ENCODE data around the gene FBXO48.
"Not testable (repeated sequence)": the region's sequence is repeated elsewhere in the genome, so short reads cannot be mapped to it uniquely, and the experiment has no call there.

Gene FBXO48, protein sequence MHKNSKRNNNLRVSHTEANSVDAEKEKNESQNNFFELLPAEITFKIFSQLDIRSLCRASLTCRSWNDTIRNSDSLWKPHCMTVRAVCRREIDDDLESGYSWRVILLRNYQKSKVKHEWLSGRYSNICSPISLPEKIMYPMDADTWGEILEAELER
- total RNA-seq = 4.0 to 8.3 reads per million in 2 experiments

DNA sequence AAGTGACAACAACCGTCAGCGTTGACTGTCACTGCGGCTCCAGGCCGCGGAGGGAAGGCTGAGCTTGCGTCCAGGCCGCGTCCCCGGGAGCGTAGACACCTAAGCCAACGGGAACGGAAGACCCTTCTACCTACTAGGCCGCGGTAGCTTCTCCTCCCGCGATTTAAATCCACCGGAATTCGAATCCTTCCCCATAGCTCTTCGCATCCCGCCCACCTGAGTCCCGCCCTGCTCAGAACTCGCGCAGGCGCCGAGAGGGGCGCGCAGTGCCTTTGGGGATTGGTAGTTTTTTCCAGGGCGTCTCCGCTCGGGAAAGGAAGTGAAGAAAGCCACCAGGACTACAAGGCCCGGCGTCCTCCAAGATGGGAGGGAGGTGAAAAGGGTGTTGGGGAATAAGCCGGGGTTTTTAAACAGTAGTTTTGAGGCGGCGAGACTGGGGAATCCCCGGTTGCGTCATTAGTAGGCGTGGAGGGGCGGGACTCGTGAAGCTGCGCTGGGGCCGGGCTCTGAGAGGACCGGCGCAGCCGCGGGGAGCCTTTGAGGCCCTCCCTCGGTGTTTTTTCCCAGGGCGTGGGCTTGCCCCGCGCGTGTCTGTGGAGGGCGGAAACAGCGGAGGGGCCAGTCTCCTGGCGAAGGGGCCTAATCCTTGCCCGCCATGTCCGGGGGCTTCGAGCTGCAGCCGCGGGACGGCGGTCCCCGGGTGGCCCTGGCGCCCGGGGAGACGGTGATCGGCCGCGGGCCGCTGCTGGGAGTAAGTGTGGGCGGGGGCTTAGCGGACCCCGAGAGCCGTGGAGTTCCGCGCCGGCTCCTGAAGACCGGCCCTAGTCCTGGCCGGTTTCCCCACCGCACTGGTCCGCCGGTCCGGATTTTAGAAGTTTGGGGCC lies at the start of gene FBXO48, which contains the start of gene APLF:
Gene FBXO48, minus strand, starts transcription at position 218 of the 884 bp plus-strand sequence. CDS start 2,149 bp downstream, outside the sequence.
Gene APLF, plus strand, starts transcription at position 509 of the 884 bp plus-strand sequence. Its CDS starts 147 bp downstream, at position 656.
- DNase-seq (ENCODE audit: low read depth) = peak; percentile 97

DNA sequence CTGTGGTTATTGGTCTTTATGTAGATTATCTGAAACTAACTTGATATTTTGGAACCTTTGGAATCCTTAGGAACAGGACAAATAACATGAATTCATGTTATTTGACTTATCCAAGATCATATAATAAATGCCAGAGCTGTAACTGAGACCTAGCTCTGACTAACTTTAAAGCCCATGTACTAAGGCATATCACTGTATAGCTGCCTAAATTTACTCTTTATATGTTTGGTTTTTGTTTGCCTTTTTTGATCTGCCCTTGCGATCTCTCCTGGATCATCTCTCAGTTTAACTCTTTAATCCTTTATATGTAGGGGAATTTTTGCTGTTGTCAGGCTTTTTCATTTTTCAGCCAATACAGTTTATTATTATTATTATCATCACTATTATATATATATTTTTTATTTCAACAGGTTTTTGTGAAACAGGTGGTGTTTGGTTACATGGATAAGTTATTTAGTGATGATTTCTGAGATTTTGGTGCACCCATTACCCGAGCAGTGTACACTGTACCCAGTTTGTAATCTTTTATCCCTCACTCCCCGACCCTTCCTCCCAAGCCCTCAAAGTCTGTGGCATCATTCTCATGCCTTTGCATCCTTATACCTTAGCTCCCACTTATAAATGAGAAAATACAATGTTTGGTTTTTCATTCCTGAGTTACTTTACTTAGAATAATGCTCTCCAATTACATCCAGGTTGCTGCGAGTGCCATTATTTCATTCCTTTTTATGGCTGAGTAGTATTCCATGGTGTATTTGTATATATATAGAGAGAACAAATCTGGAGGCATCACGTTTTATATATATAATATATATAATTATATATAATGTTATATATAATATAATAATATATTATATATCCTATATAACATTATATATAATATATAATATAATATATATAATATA lies 49.2 kb upstream of the FBXO48 start:
- DNase-seq (ENCODE audit: low read depth) = no peak

DNA sequence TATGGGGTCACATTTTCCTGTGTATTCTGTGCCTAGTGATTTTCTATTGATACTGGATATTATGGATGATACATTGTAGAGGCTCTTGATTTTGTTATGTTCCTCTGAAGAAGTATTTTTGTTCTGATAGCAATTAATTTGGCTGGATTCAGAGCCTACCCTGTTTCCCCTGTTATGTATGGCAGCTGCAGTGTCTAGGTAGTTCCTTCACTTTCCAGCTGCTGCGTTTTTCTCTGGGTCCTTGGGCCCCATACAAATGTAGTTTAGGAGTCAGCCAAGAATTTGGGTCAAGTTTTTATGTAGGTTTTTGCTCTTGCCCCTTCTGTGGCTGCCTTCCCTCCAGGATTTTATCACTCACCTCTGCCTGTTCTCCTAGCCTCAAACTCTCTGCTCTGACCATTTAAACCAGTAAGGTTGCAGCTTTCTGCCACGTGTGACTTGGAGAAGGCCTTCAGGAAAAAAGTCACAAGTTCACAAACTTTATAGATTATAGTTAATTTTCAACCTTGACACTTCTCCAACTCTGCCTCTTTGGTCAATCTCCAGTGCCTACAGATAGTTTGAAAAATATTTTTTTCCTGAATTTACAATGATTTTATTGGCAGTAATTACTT lies 47.3 kb upstream of the FBXO48 start:
- no peak for DNase-seq (ENCODE audit: low read depth)

DNA sequence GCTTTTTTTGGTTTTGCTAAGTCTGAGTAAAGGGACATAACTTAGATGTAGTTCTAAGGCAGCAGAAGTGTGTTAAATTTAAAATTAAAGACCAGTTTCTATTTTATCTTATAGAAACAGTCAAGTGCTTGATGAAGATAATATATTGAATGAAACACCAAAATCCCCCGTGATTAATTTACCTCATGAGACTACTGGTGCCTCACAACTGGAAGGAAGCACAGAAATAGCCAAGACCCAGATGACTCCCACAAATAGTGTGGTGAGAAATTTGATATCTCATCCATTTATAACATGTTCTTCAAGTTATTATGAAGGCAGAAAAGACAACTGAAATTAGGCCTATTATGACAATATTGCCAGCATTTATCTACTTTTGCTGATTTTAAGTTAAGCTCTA lies 45.9 kb upstream of the FBXO48 start:
- no peak for DNase-seq (ENCODE audit: low read depth)

DNA sequence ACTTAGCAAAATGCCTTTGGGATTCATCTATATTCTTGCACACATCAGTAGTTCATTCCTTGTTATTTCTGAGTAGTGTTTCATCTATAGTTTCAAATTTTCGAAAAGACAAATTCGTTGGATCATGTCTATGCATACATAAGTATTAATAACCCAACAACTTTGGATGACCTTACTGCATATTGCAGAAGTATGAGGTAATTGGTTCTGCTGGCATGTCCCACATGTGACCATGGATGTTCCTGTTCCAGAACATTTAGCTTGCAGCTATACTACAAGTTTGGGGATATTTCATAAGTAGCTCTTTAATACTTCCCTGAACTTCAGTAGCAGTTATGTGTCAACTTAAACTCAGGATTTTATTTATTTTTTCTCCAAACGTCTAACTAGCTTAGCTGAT lies 45.2 kb upstream of the FBXO48 start:
- no peak for DNase-seq (ENCODE audit: low read depth)

DNA sequence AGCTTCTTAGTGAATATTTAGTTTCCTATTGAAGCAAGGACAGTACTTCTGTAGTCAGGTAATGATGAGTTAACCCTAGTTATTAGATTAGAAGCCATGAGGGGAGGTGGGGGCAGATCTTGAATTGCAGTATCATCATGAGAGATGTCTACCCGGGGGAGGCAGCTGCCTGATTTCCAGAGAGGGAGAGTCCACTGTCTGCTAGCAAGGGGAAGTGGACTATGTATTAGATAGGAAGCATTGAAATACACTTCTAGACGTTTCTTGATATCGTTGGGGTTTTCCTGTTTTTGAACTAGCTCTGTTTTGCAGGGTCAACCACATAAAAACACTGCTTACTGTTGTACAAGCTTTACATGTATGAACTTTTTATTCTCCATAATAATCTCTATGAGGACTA lies 39.1 kb upstream of the FBXO48 start:
- DNase-seq (ENCODE audit: low read depth) = no peak

DNA sequence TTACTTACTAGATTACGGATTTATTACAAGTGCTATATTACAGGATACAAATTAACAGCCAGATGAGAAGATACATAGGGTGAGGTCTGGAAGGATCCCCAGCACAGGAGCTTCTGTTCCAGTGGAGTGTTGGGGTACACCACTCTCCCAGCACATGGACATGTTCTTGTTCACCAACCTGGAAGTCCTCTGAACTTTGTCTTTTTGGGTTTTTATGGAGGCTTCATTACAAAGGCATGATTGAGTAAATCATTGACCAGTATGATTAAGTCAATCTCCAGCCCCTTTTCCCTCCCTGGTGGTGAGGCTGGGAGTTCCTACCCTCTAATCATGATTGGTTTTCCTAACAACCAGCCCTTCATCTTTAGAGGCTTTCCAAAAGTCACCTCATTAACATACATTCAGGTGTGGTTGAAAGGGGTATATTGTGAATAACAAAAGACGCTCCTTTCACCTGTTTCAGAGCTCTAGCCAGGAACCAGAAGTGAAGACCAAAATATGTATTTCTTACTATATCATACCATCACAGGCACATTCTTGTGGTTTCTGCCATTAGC lies 38.6 kb upstream of the FBXO48 start:
- no peak for DNase-seq (ENCODE audit: low read depth)

DNA sequence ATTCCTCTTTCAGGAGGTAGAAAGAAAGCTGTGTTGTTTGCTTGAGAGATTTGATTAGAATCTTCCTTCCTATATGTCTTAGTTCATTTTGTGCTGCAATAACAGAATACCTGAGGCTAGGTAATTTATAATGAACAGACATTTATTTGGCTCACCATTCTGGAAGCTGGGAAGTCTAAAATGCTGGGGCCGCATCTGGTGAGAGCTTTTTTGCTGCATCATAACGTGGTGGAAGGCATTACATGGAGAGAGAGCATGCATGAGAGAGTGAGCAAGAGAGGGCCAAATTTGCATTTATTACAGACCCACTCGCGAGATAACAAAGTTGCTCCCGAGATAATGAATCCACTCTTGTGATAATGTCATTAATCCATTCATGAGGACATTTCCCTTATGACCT lies 34.7 kb upstream of the FBXO48 start:
- no peak for DNase-seq (ENCODE audit: low read depth)

DNA sequence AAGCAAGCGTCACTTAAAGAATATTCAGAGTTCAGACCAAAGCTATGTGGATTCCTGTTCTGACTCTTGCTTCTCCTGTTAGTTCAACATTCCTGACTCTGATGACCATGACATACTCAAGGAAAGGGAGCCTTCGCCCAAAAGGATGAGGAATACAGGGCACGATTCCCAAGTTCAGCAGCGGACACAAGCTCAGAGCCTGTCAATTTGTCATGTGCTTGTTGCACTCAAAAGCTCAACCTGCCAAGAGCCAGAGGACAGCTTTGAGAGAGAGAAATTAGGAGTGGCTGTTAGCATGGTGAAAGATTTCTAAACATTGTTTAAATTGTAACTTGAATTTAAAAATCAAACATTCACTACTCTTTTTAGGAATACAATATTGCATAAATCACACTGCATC lies 33.6 kb upstream of the FBXO48 start:
- no peak for DNase-seq (ENCODE audit: low read depth)

DNA sequence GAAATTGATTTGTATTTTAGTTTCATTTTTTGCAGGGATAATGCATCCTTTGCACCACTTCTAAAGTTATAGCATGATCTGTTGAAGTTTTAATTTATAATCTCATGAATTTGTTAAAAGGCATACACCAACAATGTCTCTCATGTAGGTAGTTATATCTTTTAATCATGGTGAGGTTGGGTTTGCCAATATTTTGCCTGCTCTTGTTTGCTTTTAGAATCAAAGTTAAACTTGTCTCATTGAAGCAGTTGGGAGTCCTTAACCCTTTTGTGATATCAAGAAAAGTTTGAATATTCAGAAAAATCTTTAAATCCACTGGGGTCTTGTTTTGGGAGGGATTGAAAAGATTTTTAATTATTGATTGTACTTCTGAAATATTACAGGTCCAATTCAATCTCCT lies 32.0 kb upstream of the FBXO48 start:
- no peak for DNase-seq (ENCODE audit: low read depth)

DNA sequence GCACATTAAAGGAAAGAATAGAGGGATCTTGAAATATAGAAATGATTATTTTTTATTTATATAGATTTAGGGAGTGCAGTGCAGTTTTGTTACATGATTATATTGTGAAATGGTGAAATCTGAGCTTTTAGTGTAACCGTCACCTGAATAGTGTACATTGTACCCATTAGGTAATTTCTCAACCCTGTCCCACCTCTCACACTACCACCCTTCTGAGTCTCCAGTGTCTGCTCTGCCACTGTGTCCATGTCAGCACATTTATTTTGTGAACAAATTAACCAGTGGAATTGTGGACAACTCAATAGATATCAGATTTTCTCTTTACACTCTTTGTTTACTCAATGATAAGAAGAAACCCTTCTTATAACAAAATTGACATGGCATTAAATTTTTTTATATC lies 24.5 kb upstream of the FBXO48 start:
- no peak for DNase-seq (ENCODE audit: low read depth)

DNA sequence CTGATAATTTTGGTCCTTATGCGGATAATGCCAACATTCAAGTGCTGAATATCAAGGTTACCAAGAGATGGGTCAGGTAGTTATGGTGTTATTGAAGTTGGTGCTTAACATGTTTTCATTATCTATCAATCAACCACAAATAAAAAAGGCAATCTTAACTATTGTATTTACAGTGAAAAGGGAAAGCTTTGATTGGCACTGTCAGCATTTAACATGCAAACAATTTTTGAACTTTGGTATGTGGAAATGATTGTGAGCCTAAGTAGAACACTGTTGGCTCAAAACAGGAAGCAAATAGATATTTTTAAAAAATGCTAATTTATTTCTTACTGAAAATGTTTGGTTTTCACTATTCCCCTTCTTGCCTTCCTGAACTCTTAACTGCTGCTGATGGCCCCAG lies 22.2 kb upstream of the FBXO48 start:
- no peak for DNase-seq (ENCODE audit: low read depth)

DNA sequence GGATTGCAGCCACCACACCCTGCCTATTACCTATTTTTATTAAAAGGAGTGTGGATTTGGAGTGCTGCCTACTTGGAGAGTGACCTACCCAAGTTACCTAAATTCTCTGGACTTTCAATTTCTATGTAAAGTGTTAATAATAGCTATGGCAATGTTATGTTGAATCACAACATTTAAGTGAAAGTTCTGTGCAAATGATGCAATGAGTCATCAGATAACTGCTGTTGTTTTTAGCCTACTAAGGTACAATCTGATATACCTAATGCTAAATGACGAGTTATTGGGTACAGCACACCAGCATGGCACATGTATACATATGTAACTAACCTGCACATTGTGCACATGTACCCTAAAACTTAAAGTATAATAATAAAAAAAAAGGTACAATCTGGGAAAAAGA lies 21.5 kb upstream of the FBXO48 start:
- not testable (repeated sequence) for DNase-seq (ENCODE audit: low read depth)

DNA sequence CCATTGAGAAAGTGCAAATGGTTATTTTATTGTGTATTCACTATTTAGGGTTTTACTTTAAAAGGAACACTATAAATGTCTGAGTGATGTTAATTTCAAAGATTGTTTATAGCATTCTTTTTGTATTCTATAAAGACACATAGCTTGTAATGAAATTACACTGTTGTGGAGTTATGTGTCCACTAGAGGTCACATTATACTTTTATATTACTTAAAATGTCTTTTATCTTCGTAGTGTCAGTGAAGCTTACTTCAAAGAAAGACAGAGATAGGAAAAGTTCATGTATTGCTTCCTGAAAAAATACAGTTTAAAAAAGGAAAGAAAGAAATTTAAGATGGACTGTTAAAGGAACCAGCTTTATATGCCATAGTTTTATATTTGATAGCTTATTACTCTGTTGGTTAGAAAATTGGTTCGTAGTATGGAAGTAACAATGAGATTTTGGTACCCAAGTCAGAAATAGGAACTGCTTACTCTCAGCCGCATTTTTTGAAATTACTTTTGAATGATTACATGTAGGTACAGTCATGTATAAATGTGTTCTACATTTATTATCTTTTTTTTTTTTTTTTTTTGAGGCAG lies 20.8 kb upstream of the FBXO48 start:
- no peak for DNase-seq (ENCODE audit: low read depth)

DNA sequence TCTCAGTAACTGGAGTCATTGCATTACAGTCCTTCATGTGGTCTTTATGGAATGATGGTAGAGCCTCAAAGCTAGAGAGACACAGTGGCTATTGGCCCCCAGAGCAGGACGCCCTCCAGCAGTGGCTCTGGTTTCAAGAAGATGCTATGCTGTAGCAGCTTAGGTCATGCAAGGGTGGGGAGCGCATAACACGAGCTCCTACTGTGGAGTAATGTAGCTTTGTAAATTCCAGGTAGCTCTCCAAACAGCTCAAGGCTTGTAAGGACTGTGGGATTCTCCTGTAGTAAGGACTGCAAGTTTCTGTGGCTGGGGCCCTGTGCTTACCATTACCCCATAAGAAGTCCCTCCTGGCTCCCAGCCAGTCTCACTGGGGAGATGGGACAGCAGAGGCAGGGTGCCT lies 15.9 kb upstream of the FBXO48 start:
- DNase-seq (ENCODE audit: low read depth) = no peak

DNA sequence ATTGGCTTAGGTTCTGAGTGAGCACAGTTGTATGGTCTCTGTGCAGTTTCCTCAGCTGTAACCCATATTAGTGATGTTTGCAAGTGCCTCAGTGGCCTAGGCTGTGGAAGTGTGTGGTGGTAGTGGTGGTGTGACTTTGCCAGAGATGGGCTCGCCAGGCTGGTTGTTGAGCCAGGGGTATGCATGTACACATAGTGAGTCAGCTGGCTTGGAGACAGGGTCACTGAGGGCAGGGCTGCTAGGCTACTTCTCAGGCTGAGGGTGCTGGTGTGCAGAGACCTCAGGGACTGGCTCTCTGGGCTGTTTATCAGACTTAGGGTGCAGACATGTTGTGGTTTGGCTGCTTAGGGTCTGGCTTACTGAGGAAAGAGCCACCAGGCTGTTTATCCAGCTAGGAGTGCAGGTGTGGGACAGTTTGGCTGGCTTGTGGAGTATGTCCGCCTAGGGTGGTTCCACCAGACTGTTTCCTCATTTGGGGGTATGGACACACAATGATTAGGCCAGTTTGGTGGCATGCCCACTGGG lies 15.3 kb upstream of the FBXO48 start:
- no peak for DNase-seq (ENCODE audit: low read depth)

DNA sequence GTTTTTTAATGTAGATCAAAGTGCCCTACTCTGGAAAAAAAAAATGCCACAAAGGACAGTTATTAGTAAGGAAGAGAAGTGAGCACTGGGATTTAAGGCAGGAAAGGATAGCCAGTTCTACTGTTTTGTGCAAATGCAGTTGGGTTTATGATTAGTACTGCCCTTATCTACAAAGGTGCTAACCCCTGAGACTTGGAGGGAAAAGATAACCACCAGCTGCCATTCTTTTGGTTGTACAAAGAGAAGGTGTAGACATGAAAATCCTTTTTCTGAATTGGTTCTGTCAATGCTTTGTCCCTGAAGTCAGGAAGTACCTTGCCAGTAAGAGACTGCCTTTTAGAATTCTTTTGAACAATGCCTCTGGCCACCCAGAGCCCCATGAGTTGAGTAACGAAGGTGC lies 11.6 kb upstream of the FBXO48 start:
- no peak for DNase-seq (ENCODE audit: low read depth)

DNA sequence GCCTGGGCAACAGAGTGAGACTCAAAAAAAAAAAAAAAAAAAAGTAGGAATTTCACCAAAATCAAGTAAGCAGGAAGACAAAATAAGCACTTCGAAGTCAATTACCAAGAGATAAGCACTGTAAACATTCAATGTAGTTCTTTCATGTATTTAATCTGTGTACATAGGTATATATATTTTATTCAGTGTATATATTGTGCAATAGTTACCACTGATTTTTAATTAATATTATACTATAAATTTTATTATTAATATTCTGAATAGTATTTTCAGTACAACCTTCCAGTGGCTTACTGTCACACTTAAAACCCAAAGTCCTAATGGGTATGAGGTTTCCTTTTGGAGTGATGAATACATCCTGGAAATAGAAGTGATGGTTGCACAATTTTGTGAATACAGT lies 9.4 kb upstream of the FBXO48 start:
- DNase-seq (ENCODE audit: low read depth) = no peak

DNA sequence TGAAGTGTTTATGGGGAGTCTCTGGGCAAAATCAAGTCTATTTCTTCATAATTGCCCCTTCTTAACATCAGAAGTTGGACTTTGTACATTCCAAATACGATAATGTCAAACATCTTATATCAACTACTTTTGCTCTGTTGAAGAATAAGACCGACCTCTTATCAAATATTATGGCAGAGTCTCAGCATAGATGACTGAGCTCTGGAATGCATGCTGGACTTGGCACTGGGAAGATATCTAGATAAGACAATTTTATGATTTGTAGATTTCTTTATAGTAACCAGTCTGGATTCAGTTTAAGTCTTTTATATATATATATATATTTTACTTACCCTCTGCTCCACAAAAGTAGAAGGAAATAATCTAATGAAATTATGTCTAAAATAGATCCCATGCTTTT lies 8.5 kb upstream of the FBXO48 start:
- DNase-seq (ENCODE audit: low read depth) = no peak

DNA sequence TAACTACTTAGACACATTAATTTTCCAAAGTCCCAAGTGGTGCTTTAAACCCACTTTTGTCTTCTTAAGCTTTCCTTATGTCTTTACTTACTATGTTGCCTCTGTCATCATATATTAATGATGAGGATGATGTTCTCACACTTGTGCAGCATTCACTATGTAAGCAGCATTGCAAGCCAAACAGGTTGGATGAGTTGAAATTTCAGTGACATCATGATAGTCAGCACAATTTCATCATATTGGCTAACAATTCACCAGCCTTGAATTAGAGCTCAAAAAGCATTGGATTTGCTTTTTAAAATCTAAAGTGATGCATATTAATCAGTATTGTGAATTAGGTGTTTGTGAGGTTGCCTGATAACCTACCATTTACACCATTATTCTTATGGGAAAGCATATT lies 8.0 kb upstream of the FBXO48 start:
- no peak for DNase-seq (ENCODE audit: low read depth)

DNA sequence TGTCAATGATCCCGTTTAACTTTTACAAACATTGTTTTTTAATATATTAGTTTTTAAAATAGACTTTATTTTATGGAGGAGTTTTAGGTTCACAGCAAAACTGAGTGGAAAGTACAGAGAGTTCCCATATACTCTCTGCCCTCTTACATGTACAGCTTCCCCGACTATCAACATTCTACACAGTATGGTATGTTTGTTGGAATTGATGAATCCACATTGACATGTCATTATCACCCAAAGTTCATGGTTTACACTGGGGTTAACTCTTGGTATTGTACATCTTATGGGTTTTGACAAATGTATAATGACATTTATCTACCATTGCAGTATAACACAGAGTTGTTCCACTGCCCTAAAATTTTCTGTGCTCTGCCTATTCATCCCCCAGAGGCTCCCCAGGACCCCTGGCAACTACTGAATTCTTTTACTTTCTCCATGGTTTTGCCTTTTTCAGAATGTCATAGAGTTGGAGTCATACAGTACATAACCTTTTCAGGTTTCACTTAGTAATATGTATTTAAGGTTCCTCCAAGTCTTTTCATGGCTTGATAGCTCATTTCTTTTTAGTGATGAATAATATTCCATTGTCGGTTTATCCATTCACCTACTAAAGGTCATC lies 5.8 kb upstream of the FBXO48 start:
- DNase-seq (ENCODE audit: low read depth) = no peak
